ENCODE results near the gene MFSD6.

- TF ChIP-seq CTCF (IDR thresholded peaks at IDR 0.05): no peak
- no peak for TF ChIP-seq POLR2A (IDR thresholded peaks at IDR 0.05)
Measured at GRCh38 chr2:190546734-190547133, 138.6 kb downstream of the MFSD6 start.

All from esophagus squamous epithelium (tissue), 4 donors.